Ascending aorta (tissue), 2 donors: ENCODE data around the gene KRT77. TPM values are rescaled to one million over a fixed set of nuclear protein-coding genes. Genes with fewer than 3 reads are reported as not detected.

ENCODE experiments used
- DNase-seq, 2 donors: peaks; one replicate each; pipeline ENCODE4 v3.0.0-alpha.2; 2019; ENCODE audit warnings: low spot score in 2 of 2
- H3K27ac ChIP-seq, 2 donors: fragments of 200-600 bp; sonication (generic); one replicate each; pipeline ENCODE4 v1.5.1; 2016 to 2017; ENCODE audit warnings: mild to moderate bottlenecking in 1 of 2
- H3K27me3 ChIP-seq: fragments of 200-600 bp; sonication (generic); one replicate; pipeline ENCODE4 v1.5.1; 2017
- H3K36me3 ChIP-seq, 2 donors: fragments of 200-600 bp; sonication (generic); one replicate each; pipeline ENCODE4 v1.5.1; 2016
- H3K4me1 ChIP-seq, 2 donors: fragments of 200-600 bp; sonication (generic); one replicate each; pipeline ENCODE4 v1.5.1; 2016 to 2017; ENCODE audit warnings: mild to moderate bottlenecking in 1 of 2
- H3K4me3 ChIP-seq, 2 donors: fragments of 200-600 bp; sonication (generic); one replicate each; pipeline ENCODE4 v1.5.1; 2016 to 2017; ENCODE audit warnings: mild to moderate bottlenecking in 1 of 2
- H3K9me3 ChIP-seq, 2 donors: fragments of 200-600 bp; sonication (generic); one replicate each; pipeline ENCODE4 v1.5.1; 2016
- intact Hi-C: fragments of 100-400 bp; cut with DNase I; formaldehyde crosslinking; loops from one replicate; pipeline ENCODE4 v1.15.1; 2023
- total RNA-seq: library from RNA; depleted of rRNA; stranded (reverse); fragments of >200 nt; gene quantifications from one replicate; pipeline ENCODE4 v1.1.0, GENCODE V29; 2016
- TF ChIP-seq, protein P1 (sequence below), 3 experiments: fragments of 200-600 bp in 2 of 3; fragments of 450-650 bp in 1 of 3; sonication (generic) in 2 of 3; IDR thresholded peaks; one replicate each; pipeline ENCODE4 v1.5.1; 2016 to 2019; ENCODE audit warnings: antibody characterized with exemption in 3 of 3, mild to moderate bottlenecking in 1 of 3, moderate library complexity in 1 of 3

The KRT77 gene
- total RNA-seq, 1 donor from 2014 or later = not detected

DNA sequence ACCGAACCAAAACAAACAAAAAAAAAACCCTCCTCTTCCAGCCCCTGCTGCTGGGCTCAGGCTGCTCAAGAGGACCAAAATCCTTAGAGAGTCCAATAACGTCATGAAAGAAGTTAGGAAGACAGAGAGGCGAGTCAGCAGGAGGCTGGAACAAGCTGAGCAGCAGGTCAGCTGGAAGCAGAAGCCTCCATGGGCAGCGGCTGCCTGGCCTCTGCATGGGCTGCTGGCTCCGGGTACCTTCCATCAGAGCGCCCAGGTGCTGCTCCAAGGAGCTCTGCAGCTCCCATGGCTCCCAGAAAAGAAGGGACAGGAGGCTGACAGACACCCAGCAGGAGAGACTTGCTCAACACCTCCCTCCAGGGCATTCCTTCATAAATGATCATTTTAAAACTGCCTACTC is 48.1 kb downstream of the KRT77 start:
- no peaks in the 10 kb centered on the region for H3K36me3 ChIP-seq
- H3K9me3 ChIP-seq = no peaks in the 10 kb centered on the region
- no peak for DNase-seq
- TF ChIP-seq, protein P1, sequence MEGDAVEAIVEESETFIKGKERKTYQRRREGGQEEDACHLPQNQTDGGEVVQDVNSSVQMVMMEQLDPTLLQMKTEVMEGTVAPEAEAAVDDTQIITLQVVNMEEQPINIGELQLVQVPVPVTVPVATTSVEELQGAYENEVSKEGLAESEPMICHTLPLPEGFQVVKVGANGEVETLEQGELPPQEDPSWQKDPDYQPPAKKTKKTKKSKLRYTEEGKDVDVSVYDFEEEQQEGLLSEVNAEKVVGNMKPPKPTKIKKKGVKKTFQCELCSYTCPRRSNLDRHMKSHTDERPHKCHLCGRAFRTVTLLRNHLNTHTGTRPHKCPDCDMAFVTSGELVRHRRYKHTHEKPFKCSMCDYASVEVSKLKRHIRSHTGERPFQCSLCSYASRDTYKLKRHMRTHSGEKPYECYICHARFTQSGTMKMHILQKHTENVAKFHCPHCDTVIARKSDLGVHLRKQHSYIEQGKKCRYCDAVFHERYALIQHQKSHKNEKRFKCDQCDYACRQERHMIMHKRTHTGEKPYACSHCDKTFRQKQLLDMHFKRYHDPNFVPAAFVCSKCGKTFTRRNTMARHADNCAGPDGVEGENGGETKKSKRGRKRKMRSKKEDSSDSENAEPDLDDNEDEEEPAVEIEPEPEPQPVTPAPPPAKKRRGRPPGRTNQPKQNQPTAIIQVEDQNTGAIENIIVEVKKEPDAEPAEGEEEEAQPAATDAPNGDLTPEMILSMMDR (IDR thresholded peaks at IDR 0.05) = no peak
- no peak overlapping the region for H3K4me3 ChIP-seq
- intact Hi-C loops = no loop called here
- no peaks in the 10 kb centered on the region for H3K4me1 ChIP-seq
- no peaks in the 10 kb centered on the region for H3K27me3 ChIP-seq
- H3K27ac ChIP-seq = no peak overlapping the region

DNA sequence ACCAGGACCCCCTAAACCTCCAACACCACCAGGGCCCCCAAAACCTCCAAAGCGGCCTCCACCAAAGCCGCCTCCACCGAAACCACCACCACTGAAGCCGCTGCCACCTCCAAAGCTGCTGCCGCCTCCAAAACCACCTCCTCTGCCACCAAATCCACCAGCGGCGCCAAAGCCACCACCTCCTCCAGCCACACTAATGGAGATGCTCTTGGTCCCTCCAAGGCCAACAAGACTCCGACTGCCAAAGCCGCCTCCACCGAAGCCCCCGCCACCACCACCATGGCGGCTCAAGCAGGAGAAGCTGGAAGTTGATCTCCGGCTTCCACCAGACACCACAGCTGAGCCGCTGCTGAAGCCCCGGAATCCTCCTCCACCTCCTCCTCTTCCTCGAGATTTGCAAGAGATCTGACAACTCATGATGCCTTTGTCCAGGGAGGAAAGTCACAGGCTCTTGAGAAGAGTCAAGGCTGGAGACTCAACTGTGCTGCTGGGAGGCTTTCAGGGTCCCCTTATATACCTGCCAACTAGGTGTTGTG is 51.5 kb downstream of the KRT77 start, which contains the start of gene KRT2:
KRT2 (minus strand) TSS at position 486 of the 536 bp plus-strand sequence; CDS start at position 417, 69 bp downstream.
- no peaks in the 10 kb centered on the region for H3K36me3 ChIP-seq
- no peak within 1 kb of the TSS for H3K4me3 ChIP-seq
- TF ChIP-seq, protein P1 (IDR thresholded peaks at IDR 0.05) = no peak
- DNase-seq = peak in 1 of 2 donors; percentile 35
- no peak within 1 kb of the TSS for H3K27ac ChIP-seq
- no peaks in the 10 kb centered on the region for H3K4me1 ChIP-seq
- intact Hi-C loops = no loop called here
- H3K9me3 ChIP-seq = no peaks in the 10 kb centered on the region
- no peaks in the 10 kb centered on the region for H3K27me3 ChIP-seq

DNA sequence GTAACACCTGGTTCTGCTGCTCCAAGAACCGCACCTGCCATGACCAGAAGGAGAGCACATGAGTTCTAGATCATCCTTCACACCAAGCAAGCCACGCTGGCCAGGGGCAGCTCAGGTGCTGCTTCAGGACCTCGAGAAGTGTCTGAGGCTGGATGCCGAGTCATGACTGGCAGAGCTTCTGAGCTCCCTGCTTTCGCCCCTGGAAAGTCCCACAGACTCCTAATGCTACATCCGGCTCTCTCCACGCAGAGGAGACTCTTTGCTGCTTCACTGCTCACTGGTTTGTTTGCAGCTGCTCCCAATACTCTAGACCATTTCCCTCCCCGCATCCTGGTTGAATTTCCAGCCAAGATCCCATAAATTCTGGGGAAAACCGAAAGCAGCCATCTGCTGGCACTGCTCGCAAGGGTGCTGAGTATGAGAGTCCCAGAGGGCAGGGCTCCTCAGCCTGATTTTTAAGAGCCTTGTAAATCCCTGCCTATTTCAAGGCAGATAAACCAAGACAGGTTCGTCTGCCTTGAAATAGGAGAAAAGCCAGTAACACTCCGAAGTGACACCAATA is 52.7 kb downstream of the KRT77 start:
- TF ChIP-seq, protein P1 (IDR thresholded peaks at IDR 0.05) = no peak
- Histone ChIP-seq H3K27me3 (no peaks in the 10 kb centered on the region), H3K27ac (no peak overlapping the region), H3K4me1 (no peaks in the 10 kb centered on the region), H3K4me3 (no peak overlapping the region), H3K9me3 (no peaks in the 10 kb centered on the region), H3K36me3 (no peaks in the 10 kb centered on the region)
- intact Hi-C loops = no loop called here
- DNase-seq = peak in 1 of 2 donors; percentile 19

DNA sequence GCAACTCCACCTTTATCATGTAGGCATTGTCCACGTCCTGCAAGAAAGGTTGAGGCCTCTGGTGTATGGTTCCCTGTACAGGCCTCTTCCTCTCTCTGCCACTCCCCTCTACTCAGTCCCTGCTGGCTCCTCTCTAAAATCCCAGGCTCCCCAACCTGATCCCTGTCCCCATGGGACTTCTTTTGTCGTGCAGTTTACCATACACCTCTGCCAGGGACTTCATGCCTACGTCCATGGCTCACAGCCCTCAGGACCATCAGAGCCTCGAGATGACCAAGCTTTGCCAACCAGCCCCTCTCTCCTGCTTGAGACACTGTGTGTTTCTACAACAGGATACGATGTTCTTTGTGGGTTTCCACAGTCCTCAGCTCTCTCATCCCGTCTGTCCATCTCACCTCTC is 54.3 kb downstream of the KRT77 start:
- intact Hi-C loops = no loop called here
- Histone ChIP-seq H3K27me3 (no peaks in the 10 kb centered on the region), H3K4me1 (no peaks in the 10 kb centered on the region), H3K4me3 (no peak overlapping the region), H3K9me3 (no peaks in the 10 kb centered on the region), H3K36me3 (no peaks in the 10 kb centered on the region), H3K27ac (no peak overlapping the region)
- TF ChIP-seq, protein P1 (IDR thresholded peaks at IDR 0.05) = no peak
- DNase-seq = no peak

- Histone ChIP-seq H3K27me3 (no peaks in the 10 kb centered on the region), H3K4me1 (no peaks in the 10 kb centered on the region), H3K36me3 (no peaks in the 10 kb centered on the region), H3K27ac (no peak overlapping the region), H3K9me3 (no peaks in the 10 kb centered on the region), H3K4me3 (no peak overlapping the region)
- TF ChIP-seq, protein P1 (IDR thresholded peaks at IDR 0.05) = no peak
- intact Hi-C loops = no loop called here
- no peak for DNase-seq
Measured at GRCh38 chr12:52648012-52648550, 55.2 kb downstream of the KRT77 start.
